ENCODE results near the gene EXOSC9.

DNA sequence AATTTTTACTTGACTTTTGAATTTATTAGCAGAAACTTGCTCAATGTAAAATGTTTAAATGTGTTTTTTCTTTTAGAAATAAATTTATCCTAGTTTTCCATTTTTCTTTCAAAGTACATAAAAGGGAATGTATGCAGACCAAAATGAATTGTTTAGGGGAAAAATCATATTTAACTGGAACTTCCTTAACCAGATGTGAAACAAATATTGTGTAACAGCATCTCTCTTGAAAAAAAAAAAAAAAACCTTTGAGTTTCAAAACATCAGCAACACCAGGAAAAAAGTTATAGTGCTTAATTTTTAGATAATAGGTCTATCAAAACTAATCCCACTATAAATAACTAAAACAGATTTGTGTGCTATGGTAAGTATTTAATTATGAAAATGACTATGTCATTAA is 37.0 kb downstream of the EXOSC9 start:
- TF ChIP-seq, protein P1, sequence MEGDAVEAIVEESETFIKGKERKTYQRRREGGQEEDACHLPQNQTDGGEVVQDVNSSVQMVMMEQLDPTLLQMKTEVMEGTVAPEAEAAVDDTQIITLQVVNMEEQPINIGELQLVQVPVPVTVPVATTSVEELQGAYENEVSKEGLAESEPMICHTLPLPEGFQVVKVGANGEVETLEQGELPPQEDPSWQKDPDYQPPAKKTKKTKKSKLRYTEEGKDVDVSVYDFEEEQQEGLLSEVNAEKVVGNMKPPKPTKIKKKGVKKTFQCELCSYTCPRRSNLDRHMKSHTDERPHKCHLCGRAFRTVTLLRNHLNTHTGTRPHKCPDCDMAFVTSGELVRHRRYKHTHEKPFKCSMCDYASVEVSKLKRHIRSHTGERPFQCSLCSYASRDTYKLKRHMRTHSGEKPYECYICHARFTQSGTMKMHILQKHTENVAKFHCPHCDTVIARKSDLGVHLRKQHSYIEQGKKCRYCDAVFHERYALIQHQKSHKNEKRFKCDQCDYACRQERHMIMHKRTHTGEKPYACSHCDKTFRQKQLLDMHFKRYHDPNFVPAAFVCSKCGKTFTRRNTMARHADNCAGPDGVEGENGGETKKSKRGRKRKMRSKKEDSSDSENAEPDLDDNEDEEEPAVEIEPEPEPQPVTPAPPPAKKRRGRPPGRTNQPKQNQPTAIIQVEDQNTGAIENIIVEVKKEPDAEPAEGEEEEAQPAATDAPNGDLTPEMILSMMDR (IDR thresholded peaks at IDR 0.05): no peak
- TF ChIP-seq GATA3 (IDR thresholded peaks at IDR 0.05; ENCODE audit: borderline replicate concordance): no peak

Measured in A549 (cell line).